Pulmonary artery endothelial cell (primary cell): ENCODE measurements around the gene KRT76. TPM values are rescaled to one million over a fixed set of nuclear protein-coding genes. Genes with fewer than 3 reads are reported as not detected.
"Not testable (repeated sequence)": the region's sequence is repeated elsewhere in the genome, so short reads cannot be mapped to it uniquely, and the experiment has no call there.

Experiments used
- DNase-seq: peaks from one replicate; pipeline ENCODE4 v3.0.0-alpha.2; 2011; ENCODE audit warnings: low read depth, low spot score
- total RNA-seq: library from RNA; depleted of rRNA; stranded (reverse); fragments of >200 nt; gene quantifications from 2 replicates; pipeline ENCODE4 v1.2.3, GENCODE V29; 2014

KRT76 gene
- total RNA-seq, 1 donor from 2014 or later: not detected

- DNase-seq: no peak
Measured at GRCh38 chr12:52781399-52782082, 4.4 kb upstream of the KRT76 start.

GRCh38 chr12:52779914-52780313, 2.8 kb upstream of the KRT76 start:
- no peak for DNase-seq

- DNase-seq: no peak
Measured at GRCh38 chr12:52778833-52779232, 1.7 kb upstream of the KRT76 start.

- no peak for DNase-seq
Measured at GRCh38 chr12:52777566-52777965, 421 bp upstream of the KRT76 start.

- no peak for DNase-seq
Measured at GRCh38 chr12:52776435-52776834, 710 bp downstream of the KRT76 start.

GRCh38 chr12:52774629-52775250, 2.4 kb downstream of the KRT76 start:
- no peak for DNase-seq

- DNase-seq: no peak
Measured at GRCh38 chr12:52772772-52773171, 4.4 kb downstream of the KRT76 start.

GRCh38 chr12:52772188-52772587, 5.0 kb downstream of the KRT76 start:
- DNase-seq: no peak

- DNase-seq: no peak
Measured at GRCh38 chr12:52771505-52771904, 5.6 kb downstream of the KRT76 start.

GRCh38 chr12:52771088-52771487, 6.1 kb downstream of the KRT76 start:
- no peak for DNase-seq

- DNase-seq: no peak
Measured at GRCh38 chr12:52769946-52770345, 7.2 kb downstream of the KRT76 start.

GRCh38 chr12:52769354-52769753, 7.8 kb downstream of the KRT76 start:
- DNase-seq: no peak

- no peak for DNase-seq
Measured at GRCh38 chr12:52768479-52769200, 8.5 kb downstream of the KRT76 start.

GRCh38 chr12:52767427-52767826, 9.7 kb downstream of the KRT76 start:
- DNase-seq: no peak

- DNase-seq: no peak
Measured at GRCh38 chr12:52767020-52767379, 10.1 kb downstream of the KRT76 start.

GRCh38 chr12:52766351-52767019, 10.7 kb downstream of the KRT76 start:
- DNase-seq: no peak

GRCh38 chr12:52765702-52766101, 11.4 kb downstream of the KRT76 start:
- DNase-seq: no peak

- DNase-seq: no peak
Measured at GRCh38 chr12:52763991-52764390, 13.2 kb downstream of the KRT76 start.

- no peak for DNase-seq
Measured at GRCh38 chr12:52763036-52763659, 14.0 kb downstream of the KRT76 start.

- DNase-seq: no peak
Measured at GRCh38 chr12:52761802-52762201, 15.3 kb downstream of the KRT76 start.

- DNase-seq: not testable (repeated sequence)
Measured at GRCh38 chr12:52761218-52761617, 15.9 kb downstream of the KRT76 start.

- no peak for DNase-seq
Measured at GRCh38 chr12:52760623-52761022, 16.5 kb downstream of the KRT76 start.
